ENCODE data around the gene LRIG3. TPM values are rescaled to one million over a fixed set of nuclear protein-coding genes. Genes with fewer than 3 reads are reported as not detected.
"Not testable (repeated sequence)": the region's sequence is repeated elsewhere in the genome, so short reads cannot be mapped to it uniquely, and the experiment has no call there.

The LRIG3 gene
- total and polyA plus RNA-seq, 12 donors: 1.1 to 24.1 (median 3.5) TPM

GRCh38 chr12:58954002-58954401, 33.7 kb upstream of the LRIG3 start:
- Histone ChIP-seq H3K9me3 (replicated peaks in 1 of 3) (peaks cover 0 to under 1% (median 0%) of the 10 kb centered on the region in 3 donors), H3K4me3 (no peak overlapping the region), H3K27me3 (no peaks in the 10 kb centered on the region), H3K4me1 (replicated peaks in 1 of 2) (no peaks in the 10 kb centered on the region), H3K27ac (no peak overlapping the region), H3K36me3 (replicated peaks in 1 of 2) (no peaks in the 10 kb centered on the region)
- intact Hi-C loops (cut with DNase I): no loop called here
- DNase-seq: no peak
- TF ChIP-seq, protein P1, sequence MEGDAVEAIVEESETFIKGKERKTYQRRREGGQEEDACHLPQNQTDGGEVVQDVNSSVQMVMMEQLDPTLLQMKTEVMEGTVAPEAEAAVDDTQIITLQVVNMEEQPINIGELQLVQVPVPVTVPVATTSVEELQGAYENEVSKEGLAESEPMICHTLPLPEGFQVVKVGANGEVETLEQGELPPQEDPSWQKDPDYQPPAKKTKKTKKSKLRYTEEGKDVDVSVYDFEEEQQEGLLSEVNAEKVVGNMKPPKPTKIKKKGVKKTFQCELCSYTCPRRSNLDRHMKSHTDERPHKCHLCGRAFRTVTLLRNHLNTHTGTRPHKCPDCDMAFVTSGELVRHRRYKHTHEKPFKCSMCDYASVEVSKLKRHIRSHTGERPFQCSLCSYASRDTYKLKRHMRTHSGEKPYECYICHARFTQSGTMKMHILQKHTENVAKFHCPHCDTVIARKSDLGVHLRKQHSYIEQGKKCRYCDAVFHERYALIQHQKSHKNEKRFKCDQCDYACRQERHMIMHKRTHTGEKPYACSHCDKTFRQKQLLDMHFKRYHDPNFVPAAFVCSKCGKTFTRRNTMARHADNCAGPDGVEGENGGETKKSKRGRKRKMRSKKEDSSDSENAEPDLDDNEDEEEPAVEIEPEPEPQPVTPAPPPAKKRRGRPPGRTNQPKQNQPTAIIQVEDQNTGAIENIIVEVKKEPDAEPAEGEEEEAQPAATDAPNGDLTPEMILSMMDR (IDR thresholded peaks at IDR 0.05): no peak
- TF ChIP-seq POLR2A (IDR thresholded peaks at IDR 0.05): no peak
- 77 to 80% (median 78%) methylated on average over 3 of the region's 3 CpGs for WGBS, 4 donors

DNA sequence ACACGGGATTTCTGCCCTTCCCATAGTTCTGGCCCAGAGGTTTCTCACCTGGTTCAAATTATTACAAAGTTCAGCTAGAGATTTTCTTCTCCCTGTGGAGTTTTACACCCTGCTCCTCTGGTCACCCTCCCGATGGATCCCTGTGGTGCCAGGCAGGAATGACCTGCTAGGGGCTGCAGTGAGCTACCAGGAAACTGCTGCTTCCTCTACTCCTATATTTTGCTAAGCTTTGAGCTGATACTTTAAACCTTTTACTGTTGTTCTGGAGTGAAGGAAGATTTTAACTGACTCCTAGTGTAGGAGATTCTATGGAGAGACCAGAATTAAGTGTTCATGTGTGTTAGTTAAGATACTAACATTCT, 30.4 kb upstream of the LRIG3 start:
- H3K4me3 ChIP-seq: no peak overlapping the region
- H3K9me3 ChIP-seq (replicated peaks in 1 of 3): peaks cover 0 to 6% (median 0%) of the 10 kb centered on the region in 3 donors
- no peaks in the 10 kb centered on the region for H3K36me3 ChIP-seq (replicated peaks in 1 of 2)
- no peaks in the 10 kb centered on the region for H3K4me1 ChIP-seq (replicated peaks in 1 of 2)
- no peaks in the 10 kb centered on the region for H3K27me3 ChIP-seq
- no peak for DNase-seq
- 50 to 75% (median 66%) methylated on average over 2 of the region's 2 CpGs for WGBS, 4 donors
- intact Hi-C loops (cut with DNase I): no loop called here
- no peak overlapping the region for H3K27ac ChIP-seq
- TF ChIP-seq, protein P1 (IDR thresholded peaks at IDR 0.05): no peak
- TF ChIP-seq POLR2A (IDR thresholded peaks at IDR 0.05): no peak

DNA sequence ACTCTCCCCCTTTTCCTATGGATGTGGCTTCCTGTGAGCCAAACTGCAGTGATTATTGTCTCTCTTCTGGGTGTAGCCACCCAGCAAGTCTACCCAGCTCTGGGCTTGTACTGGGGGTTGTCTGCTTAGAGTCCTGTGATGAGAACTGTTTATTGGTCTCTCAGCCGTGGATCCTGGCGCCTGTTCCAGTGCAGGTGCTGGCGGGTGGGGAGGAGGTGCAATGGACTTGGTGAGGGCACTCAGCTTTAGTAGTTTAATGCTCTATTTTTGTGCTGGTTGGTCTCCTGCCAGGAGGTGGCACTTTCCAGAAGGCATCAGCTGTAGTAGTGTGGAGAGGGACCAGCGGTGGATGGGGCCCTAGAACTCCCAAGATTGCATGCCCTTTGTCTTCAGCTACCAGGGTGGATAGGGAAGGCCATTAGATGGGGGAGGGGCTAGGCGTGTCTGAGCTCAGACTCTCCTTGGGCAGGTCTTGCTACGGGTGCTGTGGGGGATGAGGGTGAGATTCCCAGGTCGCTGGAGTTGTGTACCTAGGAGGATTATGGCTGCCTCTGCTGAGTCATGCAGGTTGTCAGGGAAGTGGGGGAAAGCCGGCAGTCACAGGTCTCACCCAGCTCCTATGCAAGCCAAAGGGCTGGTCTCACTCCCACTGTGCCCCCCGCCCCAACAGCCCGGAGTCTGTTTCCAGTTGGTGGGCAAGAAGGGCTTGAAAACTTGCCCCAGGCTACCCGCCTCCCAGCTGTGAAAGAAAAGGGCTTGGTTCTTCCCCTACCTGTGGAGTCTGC, 29.8 kb upstream of the LRIG3 start:
- H3K4me1 ChIP-seq (replicated peaks in 1 of 2); H3K27me3 ChIP-seq; DNase-seq; H3K27ac ChIP-seq; H3K9me3 ChIP-seq (replicated peaks in 1 of 3); intact Hi-C loops (cut with DNase I); H3K36me3 ChIP-seq (replicated peaks in 1 of 2); H3K4me3 ChIP-seq: not testable (repeated sequence)
- 75 to 84% (median 81%) methylated on average over 9 to 11 of the region's 11 CpGs for WGBS, 4 donors

DNA sequence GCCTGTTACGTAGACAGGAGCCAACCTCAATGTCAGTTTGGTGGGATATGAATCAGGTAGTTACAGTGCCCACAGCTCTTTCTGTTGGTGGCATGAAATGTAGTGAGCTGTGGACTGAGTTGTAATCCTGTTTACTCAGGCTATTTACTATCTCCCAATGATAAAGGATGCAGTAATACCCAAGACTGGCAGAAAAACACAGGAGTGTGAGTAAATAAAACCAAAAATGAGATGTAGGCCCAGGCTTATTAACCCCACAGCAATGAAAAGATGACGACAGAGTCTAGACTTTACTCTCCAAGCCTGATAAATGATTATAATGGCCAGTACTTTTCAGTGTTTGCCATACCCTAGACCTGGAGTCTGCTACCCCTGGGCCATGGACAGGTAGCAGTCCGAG, 22.8 kb upstream of the LRIG3 start:
- no peaks in the 10 kb centered on the region for H3K4me1 ChIP-seq (replicated peaks in 1 of 2)
- H3K4me3 ChIP-seq: no peak overlapping the region
- no peak for DNase-seq
- WGBS, 4 donors: 92 to 99% (median 94%) methylated on average over 3 of the region's 3 CpGs
- no peaks in the 10 kb centered on the region for H3K9me3 ChIP-seq (replicated peaks in 1 of 3)
- TF ChIP-seq POLR2A (IDR thresholded peaks at IDR 0.05): no peak
- TF ChIP-seq, protein P1 (IDR thresholded peaks at IDR 0.05): no peak
- intact Hi-C loops (cut with DNase I): no loop called here
- H3K27ac ChIP-seq: no peak overlapping the region
- H3K27me3 ChIP-seq: no peaks in the 10 kb centered on the region
- no peaks in the 10 kb centered on the region for H3K36me3 ChIP-seq (replicated peaks in 1 of 2)

GRCh38 chr12:58942345-58942744, 22.0 kb upstream of the LRIG3 start:
- Histone ChIP-seq H3K27ac (no peak overlapping the region), H3K4me1 (replicated peaks in 1 of 2) (no peaks in the 10 kb centered on the region), H3K36me3 (replicated peaks in 1 of 2) (no peaks in the 10 kb centered on the region), H3K4me3 (no peak overlapping the region), H3K9me3 (replicated peaks in 1 of 3) (no peaks in the 10 kb centered on the region), H3K27me3 (no peaks in the 10 kb centered on the region)
- DNase-seq: no peak
- 87 to 94% (median 91%) methylated on average over 2 of the region's 2 CpGs for WGBS, 4 donors
- TF ChIP-seq, protein P1 (IDR thresholded peaks at IDR 0.05): no peak
- no peak for TF ChIP-seq POLR2A (IDR thresholded peaks at IDR 0.05)
- intact Hi-C loops (cut with DNase I): no loop called here

Data from adrenal gland (tissue), 12 donors.